Fibroblast of skin of left quadriceps (primary cell): ENCODE measurements around the gene SHISA3.

ENCODE experiments used
- DNase-seq, 2 experiments: peaks; one replicate each; pipeline ENCODE4 v3.0.0-alpha.2; 2013; ENCODE audit warnings: low read depth in 2 of 2

Gene SHISA3

GRCh38 chr4:42445038-42445437 lies 47.8 kb downstream of the SHISA3 start:
- no peak for DNase-seq

- no peak for DNase-seq
Observed at GRCh38 chr4:42446823-42447222, 49.5 kb downstream of the SHISA3 start.
